NCI-H524 treated with DMSO at 0.1 percent for 48 hours (cell line): ENCODE data around the gene CARF.
"Not testable (repeated sequence)": the region's sequence is repeated elsewhere in the genome, so short reads cannot be mapped to it uniquely, and the experiment has no call there.

Experiments
- DNase-seq: peaks from one replicate; lab custom pipeline; 2025; lab: John Stamatoyannopoulos, UW

Gene CARF

DNA sequence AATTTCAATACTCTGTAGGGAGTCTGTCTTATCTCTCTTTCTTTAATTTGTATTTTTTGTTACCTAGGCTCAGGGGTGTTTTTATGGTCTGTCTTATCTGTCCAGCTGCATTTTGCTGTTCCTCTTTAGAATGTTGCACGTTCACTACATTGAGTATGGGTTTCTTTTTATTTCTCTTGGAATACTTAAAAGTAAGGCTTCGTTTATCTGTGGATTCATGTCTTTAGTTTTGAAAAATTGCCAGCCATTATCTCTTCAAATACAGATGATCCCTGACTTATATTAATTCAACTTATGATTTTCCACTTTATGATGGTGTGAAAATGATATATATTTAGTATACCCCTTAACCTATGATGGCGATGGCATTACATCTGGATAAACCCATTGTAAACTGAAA lies 26.9 kb downstream of the CARF start:
- DNase-seq, result no peak

DNA sequence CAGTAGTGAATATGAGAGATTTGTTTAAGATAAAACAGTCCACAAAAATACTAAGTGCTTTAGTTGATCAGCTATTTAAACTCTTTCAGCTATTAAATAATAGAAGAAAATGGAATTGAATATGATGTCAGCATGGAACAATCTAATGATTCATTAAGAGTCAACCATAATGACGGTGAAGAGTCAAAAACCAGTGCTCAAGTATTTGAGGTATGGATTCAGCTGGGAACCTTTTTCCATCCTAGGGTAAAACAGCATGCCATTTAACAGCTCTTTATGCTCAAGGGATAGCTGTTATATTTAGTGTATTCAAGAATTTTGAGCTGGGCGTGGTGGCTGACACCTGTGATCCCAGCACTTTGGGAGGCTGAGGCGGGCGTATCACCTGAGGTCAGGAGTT lies 29.7 kb downstream of the CARF start:
- no peak for DNase-seq

DNA sequence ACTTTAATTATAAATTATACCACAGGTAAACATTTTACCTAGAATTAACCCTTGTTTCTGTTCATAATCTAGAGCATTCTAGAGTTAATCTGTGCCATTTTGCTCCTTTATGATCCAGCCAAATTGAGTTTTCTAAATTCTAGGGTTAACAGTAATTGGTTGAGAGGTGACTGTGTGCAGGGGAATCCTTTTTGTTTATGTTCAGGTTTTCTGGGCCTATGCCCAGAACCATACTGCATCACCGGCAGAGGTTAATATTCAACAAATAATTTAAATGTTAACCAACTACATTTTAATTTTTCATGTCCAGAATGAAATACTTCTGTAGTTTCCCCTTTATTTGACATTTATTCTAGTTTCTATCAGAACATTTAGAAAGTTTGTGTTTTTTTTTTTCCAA lies 32.3 kb downstream of the CARF start:
- DNase-seq, result no peak

DNA sequence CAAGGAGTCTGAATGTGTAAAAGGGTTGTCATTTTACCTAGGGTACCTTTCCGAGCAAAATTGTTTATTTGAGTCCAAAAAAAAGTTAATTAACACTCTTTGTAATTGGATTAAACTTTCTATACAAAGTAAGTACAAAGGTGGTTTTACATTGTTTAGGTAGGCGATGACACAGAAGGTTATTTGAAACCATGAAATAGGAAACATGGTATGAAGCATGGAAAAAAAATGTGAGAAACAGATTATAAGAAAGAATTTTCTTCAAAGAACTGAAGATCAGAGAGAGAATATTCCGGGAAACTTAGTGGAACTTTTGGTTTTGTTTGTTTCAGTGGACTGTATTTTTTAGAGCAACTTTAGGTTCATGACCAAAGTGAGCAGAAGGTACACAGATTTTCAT lies 32.7 kb downstream of the CARF start:
- no peak for DNase-seq

DNA sequence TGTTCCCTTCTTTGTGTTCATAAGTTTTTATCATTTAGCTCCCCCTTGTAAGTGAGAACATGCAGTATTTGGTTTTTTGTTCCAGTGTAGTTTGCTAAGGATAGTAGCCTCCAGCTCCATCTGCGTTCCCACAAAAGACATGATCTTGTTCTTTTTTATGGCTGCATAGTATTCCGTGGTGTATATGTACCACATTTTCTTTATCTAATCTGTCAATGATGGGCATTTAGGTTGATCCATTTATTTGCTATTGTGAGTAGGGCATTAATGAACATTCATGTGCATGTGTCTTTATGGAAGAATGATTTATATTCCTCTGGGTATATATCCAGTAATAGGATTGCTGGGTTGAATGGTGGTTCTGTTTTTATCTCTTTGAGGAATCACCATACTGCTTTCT lies 33.4 kb downstream of the CARF start:
- no peak for DNase-seq

DNA sequence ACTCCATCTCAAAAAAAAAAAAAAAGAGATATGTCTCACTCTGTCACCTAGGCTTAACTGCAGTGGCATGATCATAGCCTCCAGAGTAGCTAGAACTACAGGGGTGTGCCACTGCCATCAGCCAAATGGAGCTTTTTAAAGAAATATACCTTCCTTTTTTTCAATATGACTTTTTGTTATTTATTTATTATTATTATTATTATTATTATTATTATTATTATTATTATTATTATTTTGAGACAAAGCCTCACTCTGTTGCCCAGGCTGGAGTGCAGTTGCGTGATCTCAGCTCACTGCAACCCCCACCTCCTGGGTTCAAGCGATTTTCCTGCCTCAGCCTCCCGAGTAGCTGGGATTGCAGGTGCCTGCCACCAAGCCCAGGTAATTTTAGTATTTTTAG lies 37.3 kb downstream of the CARF start:
- DNase-seq, result not testable (repeated sequence)

DNA sequence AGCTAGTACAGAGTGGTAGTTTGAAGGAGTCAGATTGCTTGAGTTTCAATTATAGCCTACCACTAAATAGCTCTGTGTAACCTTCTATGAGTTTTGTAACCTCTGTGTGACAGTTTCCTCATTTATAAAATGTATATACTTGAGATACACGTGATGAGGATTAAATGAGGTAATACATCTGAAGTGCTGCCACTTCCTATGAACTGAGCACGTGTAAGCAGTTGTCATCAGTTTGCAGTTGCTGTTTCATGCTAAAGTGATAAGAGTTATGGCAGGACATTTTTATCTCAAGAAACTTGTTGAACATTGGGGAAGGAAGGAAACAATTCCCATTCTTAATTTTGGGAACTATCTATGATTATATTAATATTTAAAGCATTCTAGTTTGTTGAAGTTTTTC lies 38.5 kb downstream of the CARF start:
- no peak for DNase-seq

DNA sequence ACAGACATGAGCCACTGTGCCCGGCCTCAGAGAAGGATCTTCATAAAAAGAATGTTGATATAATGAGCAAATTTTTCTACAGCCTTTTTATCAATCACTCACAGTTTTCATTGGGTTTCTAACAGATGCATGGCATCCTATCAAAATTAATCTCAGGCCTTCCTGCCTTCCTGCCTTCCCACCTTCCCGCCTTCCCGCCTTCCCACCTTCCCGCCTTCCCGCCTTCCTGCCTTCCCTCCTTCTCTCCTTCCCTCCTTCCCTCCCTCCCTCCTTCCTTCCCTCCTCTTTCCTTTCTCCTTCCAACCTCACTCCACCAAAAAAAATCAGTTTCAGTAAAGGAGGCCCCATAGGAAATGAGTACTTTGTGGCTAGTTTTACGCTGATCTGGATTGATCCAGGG lies 48.4 kb downstream of the CARF start:
- no peak for DNase-seq

DNA sequence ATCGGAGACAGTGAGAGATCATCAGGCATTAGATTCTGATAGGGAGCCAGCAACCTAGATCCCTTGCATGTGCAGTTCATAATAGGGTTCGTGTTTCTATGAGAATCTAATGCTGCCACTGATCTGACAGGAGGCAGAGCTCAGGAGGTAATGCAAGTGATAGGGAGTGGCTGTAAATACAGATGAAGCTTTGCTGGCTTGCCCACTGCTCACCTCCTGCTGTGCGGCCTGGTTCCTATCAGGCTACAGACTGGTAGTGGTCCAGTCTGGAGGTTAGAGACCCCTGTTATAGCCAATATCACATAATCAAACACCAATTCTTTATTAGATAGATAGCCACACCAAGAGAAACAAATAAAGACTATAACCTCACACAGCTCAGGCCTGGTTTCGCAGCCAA lies 51.6 kb downstream of the CARF start:
- DNase-seq, result no peak

DNA sequence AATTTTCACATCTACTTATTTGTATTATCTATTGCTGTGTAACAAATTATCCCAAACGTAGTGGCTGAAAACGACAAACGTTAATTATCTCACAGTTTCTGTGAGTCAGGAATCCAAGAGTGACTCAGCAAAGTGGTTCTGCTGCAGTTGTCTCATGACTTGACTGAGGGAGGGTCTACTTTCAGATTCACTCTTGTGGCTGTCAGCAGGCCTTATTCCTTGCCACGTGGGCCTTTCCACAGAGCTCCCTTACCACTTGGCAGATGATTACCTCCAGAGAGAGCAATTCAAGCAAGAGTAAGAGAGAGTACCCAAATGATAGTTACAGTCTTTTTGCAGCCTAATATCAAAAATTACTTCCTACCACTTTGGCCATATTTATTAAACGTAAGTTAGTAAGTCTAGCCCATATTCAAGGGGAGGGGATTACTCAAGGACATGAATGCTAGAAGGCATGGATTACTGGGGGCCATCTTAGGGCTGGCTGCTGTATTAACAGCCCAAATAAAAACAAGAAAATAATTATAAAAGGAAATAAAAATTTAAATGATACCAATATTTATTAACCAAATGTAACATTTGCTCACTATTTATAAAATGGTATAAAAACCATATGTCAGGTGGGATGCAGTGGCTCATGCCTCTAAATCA lies 53.9 kb downstream of the CARF start:
- no peak for DNase-seq

DNA sequence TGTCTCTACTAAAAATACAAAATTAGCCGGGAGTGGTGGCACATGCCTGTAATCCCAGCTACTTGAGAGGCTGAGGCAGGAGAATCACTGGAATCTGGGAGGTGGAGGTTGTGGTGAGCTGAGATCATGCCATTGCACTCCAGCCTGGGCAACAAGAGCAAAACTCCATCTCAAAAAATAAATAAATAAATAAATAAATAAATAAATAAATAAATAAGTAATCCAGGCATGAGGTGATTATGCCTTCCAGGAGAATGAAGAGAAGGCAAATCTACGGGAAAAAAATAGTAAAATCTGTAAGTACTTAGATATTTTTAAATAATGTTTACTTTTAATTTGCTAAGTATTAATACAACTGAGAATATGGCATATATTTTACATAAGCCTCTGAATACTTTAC lies 57.3 kb downstream of the CARF start:
- not testable (repeated sequence) for DNase-seq

DNA sequence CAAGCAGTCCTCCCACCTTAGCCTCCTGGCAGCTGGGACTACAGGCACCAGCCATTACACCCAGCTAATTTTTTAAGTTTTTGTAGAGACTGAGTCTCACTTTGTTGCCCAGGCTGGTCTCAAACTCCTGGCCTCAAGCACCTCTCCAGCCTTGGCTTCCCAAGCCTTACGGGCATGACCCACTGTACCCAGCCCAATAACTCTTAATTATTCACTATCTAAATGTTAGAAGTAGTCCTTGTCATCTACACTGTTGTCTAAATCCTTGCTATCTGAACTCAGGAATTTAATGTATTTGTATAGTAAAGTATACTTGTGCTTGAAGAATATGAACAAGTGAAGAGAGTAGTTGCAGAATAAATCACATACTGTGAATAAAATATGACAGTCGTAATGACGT lies 64.7 kb downstream of the CARF start:
- DNase-seq, result no peak

DNA sequence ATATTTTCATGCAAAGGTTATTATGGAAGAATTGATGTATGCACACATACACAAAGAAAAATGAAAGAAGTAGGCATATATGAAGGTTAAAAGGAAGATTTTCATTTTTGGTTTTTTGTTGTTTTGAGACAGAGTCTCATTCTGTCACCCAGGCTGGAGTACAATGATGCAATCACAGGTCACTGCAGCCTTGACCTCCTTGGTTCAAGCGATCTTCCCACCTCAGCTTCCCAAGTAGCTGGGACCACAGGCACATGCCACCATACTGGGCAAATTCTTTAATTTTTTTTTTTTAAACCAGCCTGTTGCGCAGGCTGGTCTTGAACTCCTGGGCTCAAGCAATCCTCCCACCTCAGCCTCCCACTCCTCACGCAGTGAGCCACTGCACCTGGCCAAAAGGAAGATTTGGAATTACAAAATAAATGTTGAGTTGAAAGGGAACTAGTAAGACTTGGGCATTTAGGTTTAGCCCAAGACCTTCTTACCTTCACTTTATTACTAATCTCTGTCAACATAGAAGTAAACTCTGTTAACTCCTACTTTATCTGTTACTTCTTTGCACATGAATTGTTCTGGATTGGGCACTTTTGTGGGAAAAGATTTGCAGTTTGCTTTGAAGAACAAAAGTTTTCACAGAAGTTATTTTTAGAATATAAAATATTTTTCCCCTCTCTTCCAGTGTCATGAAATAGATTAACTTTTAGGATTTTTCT lies 70.9 kb downstream of the CARF start:
- DNase-seq, result no peak

DNA sequence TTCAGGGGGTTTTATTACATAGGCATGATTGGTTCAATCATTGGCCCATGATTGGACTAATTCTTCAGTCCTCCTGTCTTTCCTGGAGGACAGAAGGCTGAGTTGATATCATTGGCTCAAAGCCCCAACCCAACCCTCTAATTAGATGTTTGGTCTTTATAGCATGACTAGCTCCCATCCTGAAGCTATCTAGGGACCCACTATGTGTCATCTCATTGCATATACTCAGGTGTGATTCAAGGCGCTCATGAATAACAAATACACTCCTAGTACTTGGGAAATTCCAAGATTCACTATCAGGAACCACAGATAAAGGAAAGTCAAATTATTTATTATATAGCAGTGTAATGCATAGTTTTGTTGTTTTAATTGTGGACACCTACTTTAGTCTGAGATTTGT lies 77.7 kb downstream of the CARF start:
- DNase-seq, result no peak

DNA sequence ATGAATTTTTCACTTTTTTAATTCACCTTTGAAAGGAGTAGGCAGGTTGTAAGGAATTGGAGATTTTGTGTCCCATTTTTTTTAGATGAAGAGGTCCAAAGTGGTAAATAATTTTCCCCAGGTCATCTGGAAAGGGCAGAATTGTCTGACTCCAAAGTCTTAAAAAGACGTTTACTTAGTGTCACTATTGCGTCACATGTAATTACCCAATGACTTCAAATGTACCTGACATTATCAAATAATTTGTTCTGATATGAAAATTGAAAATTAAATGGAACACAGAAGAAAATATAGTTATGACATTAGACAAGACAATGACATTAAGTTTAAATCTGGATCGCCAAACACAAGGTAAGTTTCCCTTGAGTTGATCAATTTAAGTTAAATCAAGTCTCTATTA lies 78.4 kb downstream of the CARF start:
- DNase-seq, result no peak

DNA sequence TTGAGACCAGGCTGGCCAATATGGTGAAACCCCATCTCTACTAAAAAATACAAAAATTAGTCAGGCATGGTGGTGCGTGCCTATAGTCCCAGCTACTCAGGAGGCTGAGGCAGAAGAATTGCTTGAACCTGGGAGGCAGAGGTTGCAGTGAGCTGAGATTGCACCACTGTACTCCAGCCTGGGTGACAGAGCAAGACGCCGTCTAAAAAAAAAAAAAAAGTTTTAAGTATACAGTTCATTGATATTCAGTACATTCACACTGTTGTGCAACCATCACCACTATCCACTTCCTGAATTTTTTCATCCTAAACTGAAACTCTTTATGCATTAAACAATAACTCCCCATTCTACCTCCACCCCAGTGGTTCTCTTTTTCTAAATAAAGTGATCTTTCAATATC lies 85.0 kb downstream of the CARF start:
- DNase-seq, result not testable (repeated sequence)

DNA sequence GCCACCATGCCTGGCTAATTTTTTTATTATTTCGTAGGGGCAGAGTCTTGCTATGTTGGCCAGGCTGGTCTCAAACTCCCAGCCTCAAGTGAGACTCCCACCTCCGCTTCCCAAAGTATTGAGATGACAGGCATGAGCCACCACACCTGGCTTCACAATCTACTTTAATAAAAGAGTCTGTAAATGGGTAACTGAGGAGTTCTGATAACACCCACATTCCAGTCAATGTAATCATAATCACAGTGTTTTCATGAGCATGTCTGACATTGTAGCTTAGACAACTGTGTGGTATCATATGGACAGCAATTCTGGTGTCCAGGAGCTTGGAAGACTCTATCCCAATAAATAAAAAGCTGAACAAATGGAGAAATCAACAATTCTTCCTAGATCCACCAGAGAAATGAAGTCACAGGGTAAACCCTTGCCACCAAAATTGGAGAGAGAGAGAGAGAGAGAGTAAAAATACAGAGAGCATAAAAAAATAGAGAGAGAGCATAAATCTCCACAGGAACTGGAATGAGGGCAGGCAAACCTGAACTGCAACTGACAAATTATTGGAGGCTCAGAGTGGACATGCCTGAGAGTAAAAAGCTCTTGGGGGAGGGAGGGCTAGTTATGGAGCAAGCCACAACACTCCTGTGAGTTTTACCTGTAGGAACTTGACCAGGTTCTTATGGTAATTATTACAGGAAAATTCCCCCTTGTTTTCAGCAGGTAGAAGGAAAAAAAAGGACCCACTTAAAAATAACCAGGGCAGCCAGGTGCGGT lies 90.2 kb downstream of the CARF start:
- no peak for DNase-seq

DNA sequence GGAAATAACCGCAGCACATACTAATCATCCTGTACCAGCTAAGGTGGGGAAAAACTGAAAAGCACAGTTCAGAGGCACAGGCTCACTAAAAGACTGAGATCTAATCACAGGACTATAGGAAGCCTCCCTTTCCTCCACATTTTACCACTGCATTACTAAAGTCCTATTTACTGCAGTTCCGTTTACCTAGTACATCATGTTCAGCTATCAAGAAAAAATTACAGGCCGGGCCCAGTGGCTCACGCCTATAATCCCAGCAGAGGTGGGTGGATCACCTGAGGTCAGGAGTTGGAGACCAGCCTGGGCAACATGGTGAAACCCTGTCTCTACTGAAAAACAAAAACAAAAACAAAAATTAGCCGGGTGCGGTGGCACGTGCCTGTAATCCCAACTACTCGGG lies 91.6 kb downstream of the CARF start:
- DNase-seq, result no peak

DNA sequence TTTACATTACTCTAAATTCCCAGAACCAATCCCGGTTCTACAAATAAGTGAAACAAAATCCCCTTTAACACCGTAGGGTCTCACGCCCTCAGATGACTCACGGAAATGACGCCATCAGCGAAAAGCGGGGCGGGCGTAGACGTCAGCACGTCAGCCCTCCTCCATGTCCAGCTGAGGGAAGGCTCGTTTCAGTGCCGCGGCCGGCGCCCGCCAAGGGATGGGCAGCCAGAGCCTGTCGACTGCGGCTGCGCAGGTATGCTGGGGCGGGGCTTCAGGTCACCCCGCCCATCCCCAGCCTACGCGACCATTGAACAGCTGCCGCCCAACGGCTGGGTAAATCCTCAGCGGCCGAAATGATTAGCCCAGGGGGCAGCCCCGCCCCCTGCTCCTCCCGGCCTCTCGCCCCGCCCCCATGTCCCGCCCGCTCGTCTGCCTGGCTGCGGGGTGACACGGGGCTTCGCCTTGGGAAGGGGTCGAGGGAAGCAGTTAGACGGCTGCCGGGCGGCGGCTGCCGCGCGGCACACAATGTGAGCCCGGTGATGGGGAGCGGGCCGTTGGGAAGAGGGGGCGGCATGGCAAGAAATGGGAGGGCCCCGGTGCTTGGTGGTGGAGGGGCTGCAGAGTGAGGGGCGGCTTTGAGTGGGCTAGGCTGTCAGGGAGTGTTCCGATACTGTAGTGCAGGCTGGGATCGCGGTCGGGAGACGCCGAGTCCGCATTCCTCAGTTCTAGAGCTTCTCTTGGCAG lies 102.6 kb downstream of the CARF start, which contains the start of gene NBEAL1:
Gene NBEAL1, plus strand, starts transcription at position 420 of the 744 bp plus-strand sequence. CDS start 1,510 bp downstream, outside the sequence.
- DNase-seq, result peak; percentile 50

DNA sequence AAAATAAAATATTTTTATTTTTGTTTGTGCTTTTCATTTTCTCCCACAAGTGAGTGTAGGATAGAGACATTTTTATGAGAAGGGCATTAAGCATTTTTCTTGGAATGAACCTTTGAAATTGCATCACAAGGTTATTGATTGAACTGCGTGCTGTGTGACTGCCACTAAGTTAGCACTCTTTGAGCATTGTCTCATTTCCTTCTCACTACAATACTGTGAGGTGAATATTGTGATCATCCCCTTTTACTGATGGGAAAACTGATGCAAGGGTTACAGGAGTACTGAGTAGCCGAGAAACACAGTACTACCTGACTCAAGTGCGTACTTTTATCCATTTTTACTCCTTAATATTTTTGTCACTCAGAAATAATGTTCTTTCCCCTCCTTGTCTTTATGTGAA lies 104.6 kb downstream of the CARF start:
- no peak for DNase-seq

DNA sequence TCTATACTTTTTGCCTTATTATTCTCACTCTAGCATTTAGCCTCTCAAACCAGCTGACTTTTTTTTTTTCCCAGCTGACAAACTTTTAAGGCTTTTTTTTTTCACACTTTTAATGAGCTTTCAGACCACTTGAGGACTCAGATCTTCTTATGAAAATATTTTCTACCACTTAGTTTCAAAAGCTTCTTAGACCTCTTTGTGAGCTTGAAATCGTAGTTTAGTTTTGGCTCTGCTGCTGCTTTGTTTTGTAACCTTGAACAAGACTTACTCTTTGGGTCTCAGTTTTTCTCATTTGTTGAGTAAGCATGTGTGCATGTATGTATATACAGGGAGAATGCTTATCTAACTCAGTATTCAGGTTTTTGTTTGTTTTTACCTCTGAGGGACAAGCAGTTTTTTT lies 106.1 kb downstream of the CARF start:
- no peak for DNase-seq

DNA sequence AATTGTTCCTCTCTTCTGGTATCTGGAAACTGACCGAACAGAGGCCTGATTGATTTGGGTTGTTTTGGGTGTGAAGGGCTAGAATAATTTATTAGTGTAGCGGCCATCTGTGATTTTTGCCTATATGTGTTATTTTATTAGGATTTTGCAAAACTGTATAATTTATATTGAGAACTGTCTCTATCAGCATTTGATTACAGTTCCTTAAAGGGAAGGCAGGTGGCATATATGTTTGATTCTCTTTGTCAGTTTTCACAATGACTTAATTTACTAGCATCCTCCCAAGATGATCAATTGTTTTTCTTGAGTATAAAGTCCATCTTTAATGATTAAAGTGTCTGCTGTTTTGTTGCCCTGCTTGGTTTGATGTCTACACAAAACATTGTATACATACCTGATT lies 107.1 kb downstream of the CARF start:
- DNase-seq, result no peak
